AG04450 (cell line): ENCODE results near the gene CNOT2. TPM values are rescaled to one million over a fixed set of nuclear protein-coding genes. Genes with fewer than 3 reads are reported as not detected.

Experiments used
- CTCF ChIA-PET: fragments of 300-600, 350-600 bp; formaldehyde crosslinking; extraction: SDS; loops from one replicate; lab custom pipeline; 2022; ENCODE audit warnings: antibody characterized with exemption, inconsistent platforms; lab: Charles Lee
- POLR2A ChIA-PET: fragments of 350-600 bp; formaldehyde crosslinking; extraction: SDS; loops from one replicate; lab custom pipeline; 2021; ENCODE audit warnings: antibody characterized with exemption, inconsistent platforms; lab: Yijun Ruan, JAX
- DNase-seq: peaks from one replicate; pipeline ENCODE4 v3.0.0-alpha.2; 2011; ENCODE audit warnings: low read depth, low spot score
- H3K27ac ChIP-seq: one replicate; pipeline ENCODE4 v1.5.1; 2012; ENCODE audit warnings: low read depth, low read length, control low read depth
- H3K27me3 ChIP-seq: one replicate; pipeline ENCODE4 v1.6.0; 2012; ENCODE audit warnings: low read length; ENCODE audit not compliant: control insufficient read depth, insufficient read depth
- H3K4me3 ChIP-seq: 2 replicates; pipeline ENCODE4 v1.5.1; 2011; ENCODE audit warnings: mild to moderate bottlenecking, low read depth, low read length, control low read depth
- H3K9me3 ChIP-seq: 2 replicates; pipeline ENCODE4 v1.5.1; 2012; ENCODE audit warnings: low read length; ENCODE audit not compliant: control insufficient read depth, insufficient read depth
- CTCF ChIP-seq: IDR thresholded peaks from 2 replicates; pipeline ENCODE4 v1.5.1; 2011; ENCODE audit warnings: low read depth, low read length, control low read depth, inconsistent platforms
- polyA plus RNA-seq: library from polyadenylated mRNA; depleted of rRNA; stranded (reverse); fragments of >200 nt; gene quantifications from 2 replicates; pipeline ENCODE4 v1.2.3, GENCODE V29; 2011

Gene CNOT2
- polyA plus RNA-seq, 1 experiment = 74.3 TPM

DNA sequence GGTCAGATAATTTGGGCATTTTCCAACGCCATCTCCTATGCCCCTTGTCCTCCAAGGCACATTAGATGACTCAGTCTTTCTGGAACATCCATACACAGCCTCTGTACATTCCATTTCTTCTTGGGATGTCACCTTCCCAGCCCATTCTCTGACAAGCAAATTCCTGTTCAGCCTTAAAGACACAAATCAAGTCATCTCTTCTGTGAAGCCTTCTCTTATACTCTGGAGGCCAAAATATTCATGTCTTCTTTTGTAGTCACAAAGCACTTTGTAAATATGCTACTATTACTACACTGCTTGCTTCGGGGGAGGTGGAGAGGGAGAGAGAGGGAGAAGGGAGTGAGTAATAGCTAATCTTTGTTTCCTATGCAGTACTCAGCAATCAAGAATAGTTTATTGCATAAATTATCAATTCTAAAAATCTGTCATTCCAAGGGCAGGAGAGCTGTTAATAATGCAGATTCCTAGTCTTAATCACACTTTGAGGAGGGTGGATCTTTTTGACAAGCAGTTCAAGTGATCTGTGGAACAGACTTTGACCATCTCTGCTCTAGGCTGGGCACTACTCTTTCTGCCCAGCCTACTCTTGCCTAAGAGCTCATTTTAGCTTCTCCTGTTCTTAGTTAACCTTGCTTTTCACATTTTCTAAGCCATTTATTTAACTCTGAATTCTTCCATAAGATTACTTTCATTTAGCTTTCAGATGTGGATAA is 150.7 kb downstream of the CNOT2 start:
- H3K27ac ChIP-seq = no peak overlapping the region
- CTCF ChIA-PET = interaction anchor here (0.6 kb wide), 1 partner anchor 60 kb away, joined by 5 read pairs; no protein-coding TSS in a partner anchor

DNA sequence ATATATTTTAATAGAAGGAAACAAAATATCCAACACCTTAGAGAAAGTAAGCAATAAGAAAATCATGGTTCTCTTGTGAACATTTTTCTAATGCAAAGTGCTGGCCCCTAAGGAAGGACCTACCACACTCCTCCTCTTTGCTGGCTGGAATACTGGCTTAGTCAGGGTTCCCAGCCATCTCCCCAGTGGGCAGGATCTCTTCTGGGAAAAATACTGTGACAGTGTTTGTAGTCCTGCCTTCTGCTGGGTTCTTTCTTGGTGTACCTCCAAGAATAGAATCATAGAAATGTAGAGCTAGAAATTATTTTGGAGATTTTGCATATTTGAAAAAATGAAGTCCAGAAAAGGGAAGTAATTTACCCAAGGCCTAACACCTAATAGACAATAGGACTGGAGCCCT is 154.8 kb downstream of the CNOT2 start:
- no peak overlapping the region for H3K4me3 ChIP-seq
- DNase-seq = no peak
- H3K9me3 ChIP-seq = no peaks in the 10 kb centered on the region
- CTCF ChIA-PET = no interaction called here
- H3K27me3 ChIP-seq = no peaks in the 10 kb centered on the region
- H3K27ac ChIP-seq = no peak overlapping the region
- no peak for TF ChIP-seq CTCF
- POLR2A ChIA-PET = no interaction called here

More for the DNA sequence above, 150.7 kb downstream of the CNOT2 start:
- no peak overlapping the region for H3K4me3 ChIP-seq
- no peak for TF ChIP-seq CTCF
- no peaks in the 10 kb centered on the region for H3K9me3 ChIP-seq
- DNase-seq = no peak
- POLR2A ChIA-PET = no interaction called here
- H3K27me3 ChIP-seq = no peaks in the 10 kb centered on the region

GRCh38 chr12:70398862-70399261 is 155.6 kb downstream of the CNOT2 start:
- no peak for TF ChIP-seq CTCF
- POLR2A ChIA-PET = no interaction called here
- Histone ChIP-seq H3K9me3 (no peaks in the 10 kb centered on the region), H3K4me3 (no peak overlapping the region), H3K27ac (no peak overlapping the region), H3K27me3 (no peaks in the 10 kb centered on the region)
- DNase-seq = no peak
- CTCF ChIA-PET = interaction anchor here (0.6 kb wide), 1 partner anchor 330 kb away, joined by 3 read pairs; no protein-coding TSS in a partner anchor

DNA sequence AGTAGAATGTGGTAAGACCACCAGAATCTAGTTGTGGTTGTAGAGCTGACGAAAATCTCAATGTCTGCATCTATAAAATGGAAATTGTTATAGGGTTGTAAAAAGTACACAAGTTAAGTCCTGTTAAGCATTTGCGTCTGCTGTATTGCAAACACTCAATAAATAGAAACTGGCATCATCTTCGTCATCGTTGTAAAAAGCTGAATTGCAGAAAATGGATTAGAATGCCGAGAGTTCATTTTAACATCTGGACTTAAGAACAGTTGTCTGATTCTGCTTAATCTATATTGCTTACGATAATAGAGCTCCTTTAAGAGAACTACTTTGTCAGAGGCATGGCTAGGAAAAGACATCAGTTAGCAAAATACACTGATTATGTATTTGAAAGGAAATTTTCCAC is 156.1 kb downstream of the CNOT2 start:
- CTCF ChIA-PET = no interaction called here
- Histone ChIP-seq H3K27me3 (no peaks in the 10 kb centered on the region), H3K27ac (no peak overlapping the region), H3K4me3 (no peak overlapping the region), H3K9me3 (no peaks in the 10 kb centered on the region)
- POLR2A ChIA-PET = no interaction called here
- no peak for TF ChIP-seq CTCF
- DNase-seq = no peak

GRCh38 chr12:70400124-70400523 is 156.9 kb downstream of the CNOT2 start:
- Histone ChIP-seq H3K4me3 (no peak overlapping the region), H3K27ac (no peak overlapping the region), H3K9me3 (no peaks in the 10 kb centered on the region), H3K27me3 (no peaks in the 10 kb centered on the region)
- ChIA-PET POLR2A (no interaction called here), CTCF (no interaction called here)
- no peak for DNase-seq
- TF ChIP-seq CTCF = no peak
